K562 (cell line): Measurements from ENCODE around the gene TMSB10. TPM values are rescaled to one million over a fixed set of nuclear protein-coding genes. Genes with fewer than 3 reads are reported as not detected.

Experiments
- ATAC-seq: fragments of 200-7000 bp; cut with Tn5 transposase; 3 replicates; pipeline ENCODE4 v1.9.1; 2020; ENCODE audit warnings: moderate library complexity
- BruUV-seq: library from RNA; stranded (reverse); fragments of 400-500 nt; replicated peaks from 2 replicates; lab custom pipeline; 2021; lab: Mats Ljungman, UMichigan
- CTCF ChIA-PET: fragments of 300-600 bp; formaldehyde crosslinking; extraction: SDS; loops from one replicate; lab custom pipeline; 2021; ENCODE audit warnings: low intra/inter-chr PET ratio; lab: Yijun Ruan, JAX
- POLR2A ChIA-PET: fragments of 300-600, 350-650 bp; sonication (Branson Sonifier 250); formaldehyde crosslinking; extraction: SDS; loops from one replicate; lab custom pipeline; 2021; ENCODE audit warnings: antibody characterized with exemption, inconsistent platforms; lab: Yijun Ruan, JAX
- DNase-seq, 4 experiments: peaks; one replicate each; pipeline versions ENCODE4 v3.0.0 to v3.0.0-alpha.2; 2011 to 2018; ENCODE audit warnings: low spot score in 3 of 4, mixed read lengths in 3 of 4; ENCODE audit errors: extremely low read depth in 1 of 4
- FAIRE-seq: peaks from 2 replicates; lab custom pipeline; 2011; peaks lifted over from hg19 to GRCh38; lab: Jason Lieb, UNC
- H2AFZ ChIP-seq: 2 replicates; pipeline ENCODE4 v1.6.0; 2011; ENCODE audit warnings: low read depth, low read length, control low read depth, inconsistent platforms
- H3K27ac ChIP-seq: fragments of 200-600 bp; 3 replicates; pipeline ENCODE4 v1.8.0; 2011; ENCODE audit warnings: low read depth, mild to moderate bottlenecking, control low read depth, inconsistent platforms, low read length, moderate library complexity, mixed read lengths; ENCODE audit errors: extremely low read depth
- H3K27me3 ChIP-seq, 2 experiments: fragments of 300-600 bp in 1 of 2; 2 replicates in 1 of 2; 3 replicates in 1 of 2; pipeline versions ENCODE4 v1.6.0 to v1.8.0; 2011; ENCODE audit warnings: inconsistent platforms in 2 of 2, low read length in 2 of 2, mild to moderate bottlenecking in 1 of 2, mixed read lengths in 1 of 2, moderate library complexity in 1 of 2; ENCODE audit not compliant: control insufficient read depth in 2 of 2, insufficient read depth in 2 of 2
- H3K36me3 ChIP-seq: fragments of 300-600 bp; 3 replicates; pipeline ENCODE4 v1.8.0; 2011; ENCODE audit warnings: mild to moderate bottlenecking, low read length, inconsistent platforms; ENCODE audit not compliant: control insufficient read depth, insufficient read depth
- H3K4me1 ChIP-seq, 2 experiments: fragments of 200-600 bp in 1 of 2; replicated peaks in 1 of 2; 2 replicates in 1 of 2; 3 replicates in 1 of 2; pipeline versions ENCODE4 v1.5.1 to v1.8.0; 2011; ENCODE audit warnings: inconsistent platforms in 2 of 2, low read length in 2 of 2, mild to moderate bottlenecking in 1 of 2, mixed read lengths in 1 of 2, moderate library complexity in 1 of 2; ENCODE audit not compliant: control insufficient read depth in 2 of 2, insufficient read depth in 2 of 2
- H3K4me2 ChIP-seq: 2 replicates; pipeline ENCODE4 v1.6.1; 2011; ENCODE audit warnings: low read length, control low read depth, inconsistent platforms, mixed read lengths; ENCODE audit not compliant: insufficient read depth
- H3K4me3 ChIP-seq: fragments of 200-600 bp; sonication (generic), shearing (Covaris generic); 2 replicates; pipeline ENCODE4 v1.5.1; 2016; ENCODE audit warnings: control low read depth, inconsistent platforms
- H3K79me2 ChIP-seq: fragments of 200-600 bp; 3 replicates; pipeline ENCODE4 v1.8.0; 2011; ENCODE audit warnings: low read length, inconsistent platforms; ENCODE audit not compliant: control insufficient read depth, insufficient read depth
- H3K9ac ChIP-seq, 2 experiments: 2 replicates each; pipeline versions ENCODE4 v1.6.0 to v1.6.1; 2011; ENCODE audit warnings: low read depth in 2 of 2, low read length in 2 of 2, control low read depth in 1 of 2, inconsistent platforms in 1 of 2, mild to moderate bottlenecking in 1 of 2, mixed read lengths in 1 of 2; ENCODE audit not compliant: insufficient read depth in 1 of 2
- H3K9me1 ChIP-seq: one replicate; pipeline ENCODE4 v1.6.0; 2011; ENCODE audit warnings: inconsistent platforms, mild to moderate bottlenecking, low read length, moderate library complexity; ENCODE audit not compliant: control insufficient read depth, insufficient read depth
- H3K9me3 ChIP-seq: replicated peaks from 2 replicates; pipeline ENCODE4 v1.5.1; 2011; ENCODE audit warnings: low read depth, low read length, inconsistent platforms; ENCODE audit not compliant: control insufficient read depth, insufficient read depth
- H4K20me1 ChIP-seq: replicated peaks from 2 replicates; pipeline ENCODE4 v1.6.1; 2011; ENCODE audit warnings: low read length, inconsistent platforms, mixed read lengths; ENCODE audit not compliant: control insufficient read depth, insufficient read depth
- CREB1 ChIP-seq, 2 experiments: sonication (generic) in 1 of 2; formaldehyde crosslinking in 1 of 2; IDR thresholded peaks; 2 replicates each; pipeline versions ENCODE4 v1.6.1 to v1.8.0; 2012 to 2022; ENCODE audit warnings: inconsistent platforms in 1 of 2, mild to moderate bottlenecking in 1 of 2, missing genetic modification reagents in 1 of 2, moderate library complexity in 1 of 2
- DIDO1 ChIP-seq: fragments of 450-650 bp; IDR thresholded peaks from 2 replicates; pipeline ENCODE4 v1.6.1; 2016; ENCODE audit warnings: low read depth, missing biosample characterization, missing genetic modification characterization
- KAT8 ChIP-seq: fragments of 450-650 bp; IDR thresholded peaks from 2 replicates; pipeline ENCODE4 v1.6.1; 2016; ENCODE audit warnings: low read depth, mild to moderate bottlenecking
- SRSF9 ChIP-seq: fragments of 200-400 bp; formaldehyde crosslinking; IDR thresholded peaks from 2 replicates; pipeline ENCODE4 v1.6.1; 2017; ENCODE audit warnings: low read depth, low read length, borderline replicate concordance
- TOE1 ChIP-seq, 2 experiments: fragments of 450-650 bp in 1 of 2; sonication (generic) in 1 of 2; formaldehyde crosslinking in 1 of 2; IDR thresholded peaks; 2 replicates each; pipeline versions ENCODE4 v1.7.1 to v1.8.0; 2016 to 2022; ENCODE audit warnings: borderline replicate concordance in 2 of 2, mild to moderate bottlenecking in 2 of 2, antibody characterized with exemption in 1 of 2, inconsistent platforms in 1 of 2, low read depth in 1 of 2, missing genetic modification reagents in 1 of 2, moderate library complexity in 1 of 2
- WGBS: fragments of 100-300 bp; shearing (Covaris generic); methylation state at CpG from one replicate; pipeline ENCODE4 v1.1.6; 2016; ENCODE audit warnings: low coverage, mixed read lengths; ENCODE audit not compliant: insufficient coverage; ENCODE audit errors: missing lambda C conversion rate; 5-methylcytosine and 5-hydroxymethylcytosine counted together
- in situ Hi-C: fragments of 300-500 bp; cut with MboI; formaldehyde crosslinking; loops from 4 replicates; pipeline ENCODE4 v1.15.0; 2018; ENCODE audit warnings: inconsistent platforms, mixed read lengths
- intact Hi-C: fragments of 100-400 bp; cut with micrococcal nuclease; formaldehyde crosslinking; loops from 2 replicates; pipeline ENCODE4 v1.14.2; 2022
- polyA plus RNA-seq, 8 experiments: library from polyadenylated mRNA; depleted of rRNA in 4 of 8; stranded (reverse) in 5 of 8; unstranded in 3 of 8; fragments of >200 nt; fragmentation: Nextera tagmentation in 2 of 8; fragmentation: Illumina TruSeq in 1 of 8; extraction: Ambion mirVana in 2 of 8; extraction: Trizol in 1 of 8; gene quantifications; 2 replicates each; pipeline versions ENCODE4 v1.2.1 to v1.2.3, GENCODE V29; 2011 to 2014; ENCODE audit warnings: inconsistent platforms in 1 of 8, missing spikeins in 1 of 8
- total RNA-seq, 7 experiments: library from RNA; depleted of rRNA in 6 of 7; stranded (reverse); fragments of >200 nt in 6 of 7; fragmentation: Illumina TruSeq in 2 of 7; extraction: Trizol in 2 of 7; gene quantifications; 2 replicates each; pipeline versions ENCODE4 v1.2.1 to v1.2.3, GENCODE V29; 2011 to 2021; ENCODE audit warnings: low replicate concordance in 1 of 7
- TF ChIP-seq, protein P1 (sequence below): fragments of 250-450 bp; sonication (Bioruptor Pico); IDR thresholded peaks from 2 replicates; pipeline ENCODE4 v1.8.0; 2021; ENCODE audit warnings: mild to moderate bottlenecking, moderate library complexity

Gene TMSB10
- total and polyA plus RNA-seq, 9 of the 15 experiments (the other 6 are each of a cell fraction or from before 2014, with no cell fraction given) = 382 to 2,226 (median 959) TPM

DNA sequence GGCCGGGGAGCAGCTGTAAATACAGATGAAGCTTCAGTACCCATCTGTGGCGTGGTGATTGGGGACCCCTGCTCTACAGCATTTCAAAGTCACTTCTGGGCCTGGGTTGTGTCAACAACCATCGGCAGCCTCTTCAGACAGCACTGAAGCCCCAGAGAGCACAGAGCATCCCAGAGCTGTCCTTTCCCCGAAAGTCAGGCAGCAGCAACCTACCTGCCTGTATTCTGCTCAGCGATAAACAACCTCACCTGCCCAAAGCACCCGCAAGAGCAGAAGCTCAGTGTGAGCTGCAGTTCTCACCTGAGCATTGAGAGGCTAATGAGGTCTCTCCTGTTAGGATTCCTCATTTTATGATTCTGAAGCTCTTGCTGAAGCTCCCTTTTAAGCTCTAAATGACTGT, 43.9 kb upstream of the TMSB10 start:
- no peaks in the 10 kb centered on the region for H3K36me3 ChIP-seq
- no peak for FAIRE-seq
- H4K20me1 ChIP-seq = no peaks in the 10 kb centered on the region; the same call in 1 of the 2 replicates
- ChIA-PET CTCF (no interaction called here), POLR2A (interaction anchor here (0.6 to 1.2 kb wide), 3 partner anchors 9 to 978 kb away, joined by 3 to 5 read pairs (median 3); no protein-coding TSS in a partner anchor)
- H3K9ac ChIP-seq = no peak overlapping the region
- 0% methylated on average over 6 of the region's 6 CpGs for WGBS
- no peak overlapping the region for H3K4me2 ChIP-seq
- H3K9me3 ChIP-seq = no peaks in the 10 kb centered on the region
- no peak for DNase-seq
- no TSS peak for BruUV-seq
- in situ Hi-C loops = no loop called here
- H3K27me3 ChIP-seq = peaks cover 16 to 48% of the 10 kb centered on the region in 2 experiments
- ATAC-seq = no peak
- H3K9me1 ChIP-seq = no peaks in the 10 kb centered on the region
- TF ChIP-seq CREB1 (IDR thresholded peaks at IDR 0.05) (no peak), CREB1 (CRISPR knock-in tag; IDR thresholded peaks at IDR 0.05) (no peak), TOE1 (IDR thresholded peaks at IDR 0.05; ENCODE audit: borderline replicate concordance) (no peak), TOE1 (CRISPR knock-in tag; IDR thresholded peaks at IDR 0.05; ENCODE audit: borderline replicate concordance, low read depth) (no peak), DIDO1 (no peak), KAT8 (no peak), SRSF9 (no peak)
- TF ChIP-seq, protein P1, sequence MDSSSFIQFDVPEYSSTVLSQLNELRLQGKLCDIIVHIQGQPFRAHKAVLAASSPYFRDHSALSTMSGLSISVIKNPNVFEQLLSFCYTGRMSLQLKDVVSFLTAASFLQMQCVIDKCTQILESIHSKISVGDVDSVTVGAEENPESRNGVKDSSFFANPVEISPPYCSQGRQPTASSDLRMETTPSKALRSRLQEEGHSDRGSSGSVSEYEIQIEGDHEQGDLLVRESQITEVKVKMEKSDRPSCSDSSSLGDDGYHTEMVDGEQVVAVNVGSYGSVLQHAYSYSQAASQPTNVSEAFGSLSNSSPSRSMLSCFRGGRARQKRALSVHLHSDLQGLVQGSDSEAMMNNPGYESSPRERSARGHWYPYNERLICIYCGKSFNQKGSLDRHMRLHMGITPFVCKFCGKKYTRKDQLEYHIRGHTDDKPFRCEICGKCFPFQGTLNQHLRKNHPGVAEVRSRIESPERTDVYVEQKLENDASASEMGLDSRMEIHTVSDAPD (CRISPR knock-in tag) = no peak
- H3K4me1 ChIP-seq = peaks cover 0 to 7% of the 10 kb centered on the region in 2 experiments; a peak in 2 of 5 replicates
- intact Hi-C loops = loop anchor here (5.0 kb wide), 1 partner anchor 49 kb away; no protein-coding TSS in a partner anchor
- H3K27ac ChIP-seq = no peak overlapping the region
- H3K79me2 ChIP-seq = no peaks in the 10 kb centered on the region
- H3K4me3 ChIP-seq = no peak overlapping the region
- no peak overlapping the region for H2AFZ ChIP-seq
